H1 (cell line): ENCODE results near the gene SKAP1. TPM values are rescaled to one million over a fixed set of nuclear protein-coding genes. Genes with fewer than 3 reads are reported as not detected.

Experiments
- CTCF ChIA-PET: fragments of 300-600 bp; sonication (Branson Sonifier 250); formaldehyde crosslinking; loops from one replicate; lab custom pipeline; 2021; ENCODE audit not compliant: partially characterized antibody; lab: Charles Lee
- POLR2A ChIA-PET: fragments of 300-600 bp; sonication (Branson Sonifier 250); formaldehyde crosslinking; loops from one replicate; lab custom pipeline; 2021; ENCODE audit warnings: inconsistent platforms; ENCODE audit not compliant: partially characterized antibody; lab: Charles Lee
- DNase-seq, 2 experiments: peaks; one replicate each; pipeline versions ENCODE4 v3.0.0 to v3.0.0-alpha.2; 2010 to 2022; ENCODE audit warnings: low spot score in 2 of 2, low read depth in 1 of 2, mixed read lengths in 1 of 2
- FAIRE-seq: peaks from 2 replicates; lab custom pipeline; 2011; peaks lifted over from hg19 to GRCh38; lab: Jason Lieb, UNC
- H2AFZ ChIP-seq: 2 replicates; pipeline ENCODE4 v1.8.1; 2012; ENCODE audit warnings: low read length, inconsistent platforms
- H2AK5ac ChIP-seq: 2 replicates; pipeline ENCODE4 v1.6.1; 2013; ENCODE audit warnings: low read depth, low read length
- H2BK120ac ChIP-seq: replicated peaks from 2 replicates; pipeline ENCODE3; 2013; ENCODE audit warnings: low read depth, low read length, inconsistent platforms
- H2BK12ac ChIP-seq: 2 replicates; pipeline ENCODE4 v1.6.1; 2013; ENCODE audit warnings: low read depth, low read length
- H2BK15ac ChIP-seq: 2 replicates; pipeline ENCODE4 v1.6.1; 2013; ENCODE audit warnings: low read length
- H2BK20ac ChIP-seq: 2 replicates; pipeline ENCODE4 v1.6.1; 2013; ENCODE audit warnings: low read length
- H2BK5ac ChIP-seq: 2 replicates; pipeline ENCODE4 v1.6.1; 2013; ENCODE audit warnings: low read depth, low read length
- H3K14ac ChIP-seq: 2 replicates; pipeline ENCODE4 v1.6.1; 2013; ENCODE audit warnings: inconsistent platforms; ENCODE audit not compliant: insufficient read length
- H3K18ac ChIP-seq: 2 replicates; pipeline ENCODE4 v1.6.1; 2013; ENCODE audit warnings: low read length; ENCODE audit errors: extremely low read depth
- H3K23ac ChIP-seq: 2 replicates; pipeline ENCODE4 v1.6.1; 2013; ENCODE audit warnings: inconsistent platforms; ENCODE audit not compliant: insufficient read length
- H3K23me2 ChIP-seq: 2 replicates; pipeline ENCODE4 v1.6.1; 2013; ENCODE audit warnings: low read depth, low read length
- H3K27ac ChIP-seq: 2 replicates; pipeline ENCODE4 v1.6.1; 2011; ENCODE audit warnings: low read depth, low read length, inconsistent platforms
- H3K27me3 ChIP-seq, 4 experiments: replicated peaks in 1 of 4; 1 replicate in 1 of 4; 2 replicates in 3 of 4; pipeline versions ENCODE4 v1.6.1 to v1.8.1; 2011 to 2013; ENCODE audit warnings: low read length in 3 of 4, mild to moderate bottlenecking in 3 of 4, inconsistent platforms in 2 of 4, mixed read lengths in 2 of 4, moderate library complexity in 1 of 4; ENCODE audit not compliant: control insufficient read depth in 3 of 4, insufficient read depth in 3 of 4; ENCODE audit errors: extremely low read depth in 1 of 4
- H3K36me3 ChIP-seq, 4 experiments: 2 replicates each; pipeline versions ENCODE4 v1.6.1 to v1.8.1; 2011 to 2013; ENCODE audit warnings: mild to moderate bottlenecking in 4 of 4, low read length in 3 of 4, moderate library complexity in 2 of 4, control low read depth in 1 of 4, inconsistent platforms in 1 of 4; ENCODE audit not compliant: insufficient read depth in 4 of 4, control insufficient read depth in 2 of 4
- H3K4ac ChIP-seq: replicated peaks from 2 replicates; pipeline ENCODE3; 2013; ENCODE audit warnings: low read length, low read depth, mixed read lengths, inconsistent platforms; ENCODE audit not compliant: insufficient read length
- H3K4me1 ChIP-seq, 4 experiments: replicated peaks in 1 of 4; 1 replicate in 1 of 4; 2 replicates in 3 of 4; pipeline versions ENCODE4 v1.6.1 to v1.8.1; 2011 to 2013; ENCODE audit warnings: low read length in 3 of 4, inconsistent platforms in 2 of 4, mixed read lengths in 1 of 4; ENCODE audit not compliant: insufficient read depth in 4 of 4, control insufficient read depth in 3 of 4
- H3K4me2 ChIP-seq, 2 experiments: 2 replicates each; pipeline versions ENCODE4 v1.6.1 to v1.8.1; 2011 to 2013; ENCODE audit warnings: low read depth in 2 of 2, low read length in 2 of 2, control low read depth in 1 of 2, inconsistent platforms in 1 of 2, mild to moderate bottlenecking in 1 of 2; ENCODE audit not compliant: insufficient read depth in 1 of 2
- H3K4me3 ChIP-seq, 4 experiments: fragments of 200-600, 300-600 bp in 1 of 4; sonication (generic), shearing (Covaris generic), sonication (Bioruptor Twin) in 1 of 4; 2 replicates each; pipeline versions ENCODE4 v1.5.1 to v1.8.1; 2011 to 2016; ENCODE audit warnings: low read length in 4 of 4, low read depth in 3 of 4, control low read depth in 2 of 4, inconsistent platforms in 2 of 4, mild to moderate bottlenecking in 2 of 4, mixed read lengths in 1 of 4, moderate library complexity in 1 of 4; ENCODE audit not compliant: insufficient read depth in 2 of 4; ENCODE audit errors: extremely low read depth in 1 of 4
- H3K56ac ChIP-seq: replicated peaks from 2 replicates; pipeline ENCODE3; 2013; ENCODE audit warnings: low read depth, mild to moderate bottlenecking, mixed read lengths, low read length, inconsistent platforms; ENCODE audit not compliant: insufficient read length
- H3K79me1 ChIP-seq: 2 replicates; pipeline ENCODE4 v1.6.1; 2013; ENCODE audit warnings: low read depth, low read length, control low read depth
- H3K79me2 ChIP-seq, 2 experiments: 2 replicates each; pipeline versions ENCODE4 v1.6.1 to v1.8.1; 2012 to 2013; ENCODE audit warnings: low read length in 2 of 2, mild to moderate bottlenecking in 2 of 2, inconsistent platforms in 1 of 2; ENCODE audit not compliant: insufficient read depth in 2 of 2, control insufficient read depth in 1 of 2
- H3K9ac ChIP-seq, 4 experiments: replicated peaks in 1 of 4; 1 replicate in 1 of 4; 2 replicates in 3 of 4; pipeline versions ENCODE4 v1.6.1 to v1.8.1; 2011 to 2013; ENCODE audit warnings: low read depth in 3 of 4, low read length in 3 of 4, control low read depth in 2 of 4, mild to moderate bottlenecking in 2 of 4, moderate library complexity in 2 of 4, inconsistent platforms in 1 of 4; ENCODE audit errors: extremely low read depth in 1 of 4
- H3K9me3 ChIP-seq, 2 experiments: 2 replicates each; pipeline versions ENCODE4 v1.6.1 to v1.8.1; 2012 to 2013; ENCODE audit warnings: mild to moderate bottlenecking in 2 of 2, moderate library complexity in 2 of 2, control low read depth in 1 of 2, inconsistent platforms in 1 of 2, low read depth in 1 of 2, low read length in 1 of 2, mixed read lengths in 1 of 2; ENCODE audit not compliant: insufficient read depth in 2 of 2
- H4K20me1 ChIP-seq, 2 experiments: replicated peaks in 1 of 2; 2 replicates each; pipeline versions ENCODE3 to v1.8.1; 2011 to 2013; ENCODE audit warnings: inconsistent platforms in 2 of 2, low read length in 2 of 2, mild to moderate bottlenecking in 1 of 2; ENCODE audit not compliant: insufficient read depth in 2 of 2, control insufficient read depth in 1 of 2
- H4K5ac ChIP-seq: 2 replicates; pipeline ENCODE4 v1.6.1; 2013; ENCODE audit warnings: low read length, low read depth, mixed read lengths, inconsistent platforms; ENCODE audit not compliant: insufficient read length
- H4K8ac ChIP-seq: 2 replicates; pipeline ENCODE4 v1.8.0; 2013; ENCODE audit warnings: mild to moderate bottlenecking, moderate library complexity, low read length, inconsistent platforms; ENCODE audit not compliant: insufficient read depth; ENCODE audit errors: extremely low read depth
- H4K91ac ChIP-seq: replicated peaks from 2 replicates; pipeline ENCODE3; 2013; ENCODE audit warnings: low read length, mixed read lengths, inconsistent platforms; ENCODE audit not compliant: insufficient read length
- SP2 ChIP-seq: IDR thresholded peaks from 2 replicates; pipeline ENCODE4 v1.6.1; 2012; ENCODE audit warnings: mild to moderate bottlenecking, low read length, inconsistent platforms
- WGBS, 2 experiments: shearing (Covaris generic) in 1 of 2; methylation state at CpG; one replicate each; pipeline versions ENCODE4 v1.1.6 to v1.1.7; 2013 to 2015; ENCODE audit warnings: low lambda C conversion rate in 2 of 2, mixed read lengths in 2 of 2, inconsistent platforms in 1 of 2, low coverage in 1 of 2, missing lambda C conversion rate in 1 of 2; ENCODE audit not compliant: insufficient replicate concordance in 2 of 2, insufficient coverage in 1 of 2, insufficient read length in 1 of 2; ENCODE audit errors: extremely low coverage in 1 of 2, missing lambda C conversion rate in 1 of 2; 5-methylcytosine and 5-hydroxymethylcytosine counted together
- polyA plus RNA-seq, 7 experiments: library from polyadenylated mRNA; depleted of rRNA in 3 of 7; stranded (reverse) in 5 of 7; unstranded in 2 of 7; fragments of >200 nt in 5 of 7; fragments of 200-250 nt in 2 of 7; gene quantifications; 1 replicate in 5 of 7; 2 replicates in 1 of 7; 4 replicates in 1 of 7; pipeline versions ENCODE4 v1.2.1 to v1.2.3, GENCODE V29; 2011 to 2013; ENCODE audit warnings: missing spikeins in 2 of 7, mixed read lengths in 2 of 7
- total RNA-seq: library from RNA; stranded (reverse); fragmentation: NEBNext Ultra II Directional; extraction: Animal tissue kit (Norgen Biotek cat#: 25700); gene quantifications from 2 replicates; pipeline ENCODE4 v1.2.1, GENCODE V29; 2021
- TF ChIP-seq, protein P1 (sequence below), 3 experiments: IDR thresholded peaks; 1 replicate in 2 of 3; 2 replicates in 1 of 3; pipeline versions ENCODE4 v1.5.1 to v1.6.1; 2011; ENCODE audit warnings: low read length in 3 of 3, mild to moderate bottlenecking in 3 of 3, inconsistent platforms in 2 of 3, low read depth in 1 of 3, moderate library complexity in 1 of 3; ENCODE audit not compliant: insufficient read depth in 1 of 3; ENCODE audit errors: control extremely low read depth in 1 of 3
- TF ChIP-seq, protein P2 (sequence below): IDR thresholded peaks from 2 replicates; pipeline ENCODE4 v1.6.1; 2011; ENCODE audit warnings: low read depth, mild to moderate bottlenecking, low read length; ENCODE audit not compliant: insufficient read depth

Gene SKAP1
- total and polyA plus RNA-seq, 2 of the 8 experiments (the other 6 are each of a cell fraction or from before 2014, with no cell fraction given) = not detected

DNA sequence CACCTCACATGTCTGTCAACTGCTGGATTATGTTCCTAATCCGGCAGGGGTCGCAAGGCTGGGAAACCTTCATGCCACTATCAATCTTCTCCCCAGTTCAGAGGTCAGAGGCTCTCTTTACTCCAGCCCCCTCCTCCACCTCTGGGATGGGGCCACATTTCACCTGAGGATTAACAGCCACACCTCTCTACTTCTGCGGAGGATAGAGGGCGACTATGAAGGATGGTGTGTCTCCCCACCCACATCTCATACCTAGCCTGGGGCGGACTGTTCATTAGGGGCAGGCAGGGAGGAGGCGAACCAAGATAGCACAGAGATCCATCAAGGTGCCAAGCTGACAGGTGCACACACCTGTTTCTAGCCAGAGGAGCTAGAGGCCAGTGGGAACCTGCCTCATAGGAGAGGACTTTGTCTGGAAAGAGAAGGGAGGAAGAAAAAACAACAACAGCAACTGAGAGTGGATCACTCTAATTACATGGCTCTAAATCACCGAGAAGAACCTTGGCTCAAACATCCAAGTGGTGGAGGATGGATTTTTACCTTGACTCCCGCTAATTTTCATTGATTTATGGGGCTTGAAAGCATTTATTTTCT is 41.9 kb upstream of the SKAP1 start:
- FAIRE-seq (no peak), DNase-seq (no peak)
- H2BK120ac ChIP-seq = no peak overlapping the region
- H4K5ac ChIP-seq = no peak overlapping the region
- H3K56ac ChIP-seq = no peak overlapping the region
- H3K9me3 ChIP-seq = no peaks in the 10 kb centered on the region
- WGBS, 2 experiments = 76% methylated on average over 8 of the region's 8 CpGs; no CpG with 5 or more reads in 1 of the 2 experiments
- no peak overlapping the region for H4K91ac ChIP-seq
- no peak overlapping the region for H3K4ac ChIP-seq
- H2BK5ac ChIP-seq = peak overlapping the region; percentile 18; the same call in 1 of the 2 replicates
- H3K9ac ChIP-seq = no peak overlapping the region
- no peaks in the 10 kb centered on the region for H3K36me3 ChIP-seq
- peak overlapping the region; percentile 91 for H2BK20ac ChIP-seq
- no peak overlapping the region for H3K14ac ChIP-seq
- no peak overlapping the region; a peak in 1 of 8 replicates for H3K4me3 ChIP-seq
- H2BK15ac ChIP-seq = no peak overlapping the region
- H3K4me1 ChIP-seq = peaks cover 4 to 14% (median 12%) of the 10 kb centered on the region in 4 experiments; a peak in 6 of 7 replicates
- no peaks in the 10 kb centered on the region for H4K20me1 ChIP-seq
- POLR2A ChIA-PET = interaction anchor here (1.3 kb wide), 1 partner anchor 17 kb away, joined by 3 read pairs; no protein-coding TSS in a partner anchor
- H4K8ac ChIP-seq = no peak overlapping the region; the same call in 1 of the 2 replicates
- no peak overlapping the region for H3K27ac ChIP-seq
- TF ChIP-seq, protein P1, sequence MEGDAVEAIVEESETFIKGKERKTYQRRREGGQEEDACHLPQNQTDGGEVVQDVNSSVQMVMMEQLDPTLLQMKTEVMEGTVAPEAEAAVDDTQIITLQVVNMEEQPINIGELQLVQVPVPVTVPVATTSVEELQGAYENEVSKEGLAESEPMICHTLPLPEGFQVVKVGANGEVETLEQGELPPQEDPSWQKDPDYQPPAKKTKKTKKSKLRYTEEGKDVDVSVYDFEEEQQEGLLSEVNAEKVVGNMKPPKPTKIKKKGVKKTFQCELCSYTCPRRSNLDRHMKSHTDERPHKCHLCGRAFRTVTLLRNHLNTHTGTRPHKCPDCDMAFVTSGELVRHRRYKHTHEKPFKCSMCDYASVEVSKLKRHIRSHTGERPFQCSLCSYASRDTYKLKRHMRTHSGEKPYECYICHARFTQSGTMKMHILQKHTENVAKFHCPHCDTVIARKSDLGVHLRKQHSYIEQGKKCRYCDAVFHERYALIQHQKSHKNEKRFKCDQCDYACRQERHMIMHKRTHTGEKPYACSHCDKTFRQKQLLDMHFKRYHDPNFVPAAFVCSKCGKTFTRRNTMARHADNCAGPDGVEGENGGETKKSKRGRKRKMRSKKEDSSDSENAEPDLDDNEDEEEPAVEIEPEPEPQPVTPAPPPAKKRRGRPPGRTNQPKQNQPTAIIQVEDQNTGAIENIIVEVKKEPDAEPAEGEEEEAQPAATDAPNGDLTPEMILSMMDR (IDR thresholded peaks at IDR 0.05; ENCODE audit: control extremely low read depth in 1 of 3, insufficient read depth in 1 of 3, low read depth in 1 of 3, low read length in 3 of 3) = peak in 2 of 3 experiments; percentile 2 to 19; a peak in 2 of 4 replicates
- TF ChIP-seq SP2 = no peak
- TF ChIP-seq, protein P2, sequence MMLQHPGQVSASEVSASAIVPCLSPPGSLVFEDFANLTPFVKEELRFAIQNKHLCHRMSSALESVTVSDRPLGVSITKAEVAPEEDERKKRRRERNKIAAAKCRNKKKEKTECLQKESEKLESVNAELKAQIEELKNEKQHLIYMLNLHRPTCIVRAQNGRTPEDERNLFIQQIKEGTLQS = no peak
- no peaks in the 10 kb centered on the region for H3K79me2 ChIP-seq
- H3K18ac ChIP-seq = peak overlapping the region; percentile 48; the same call in 1 of the 2 replicates
- peak overlapping the region; percentile 48 for H2AK5ac ChIP-seq
- H2BK12ac ChIP-seq = peak overlapping the region; percentile 45
- H3K4me2 ChIP-seq = peak overlapping the region; percentile 15 to 23; a peak in 2 of 4 replicates
- 0 out of 7 replicates have a peak, but pooled peaks cover 0 to under 1% (median 0%) of the 10 kb centered on the region in 4 experiments for H3K27me3 ChIP-seq
- H3K23me2 ChIP-seq = no peaks in the 10 kb centered on the region
- H3K79me1 ChIP-seq = no peaks in the 10 kb centered on the region
- no peak overlapping the region for H2AFZ ChIP-seq
- H3K23ac ChIP-seq = no peak overlapping the region
- CTCF ChIA-PET = interaction anchor here (0.9 to 2.2 kb wide), 7 partner anchors 10 to 319 kb away, joined by 3 to 11 read pairs (median 5); no protein-coding TSS in a partner anchor
